H4 (cell line): ENCODE data around the gene PAK1IP1. TPM values are rescaled to one million over a fixed set of nuclear protein-coding genes. Genes with fewer than 3 reads are reported as not detected.
A peak's percentile ranks its signal among the peaks of the same experiment; 100 is the strongest.
"Not testable (repeated sequence)": the region's sequence is repeated elsewhere in the genome, so short reads cannot be mapped to it uniquely, and the experiment has no call there.

Experiments used
- DNase-seq: peaks from one replicate; pipeline ENCODE4 v3.0.0-alpha.2; 2015; ENCODE audit warnings: low spot score
- total RNA-seq: library from RNA; depleted of rRNA; stranded (reverse); fragments of >200 nt; shearing (Covaris generic); gene quantifications from 2 replicates; pipeline ENCODE4 v1.2.3, GENCODE V29; 2014; rRNA removed

The PAK1IP1 gene
- 26.4 and 33.2 TPM in 2 replicates for total RNA-seq

GRCh38 chr6:10694302-10695085 lies at the start of gene PAK1IP1, which contains the start of gene C6orf52:
Gene PAK1IP1, plus strand, starts transcription at chr6:10694972. Its CDS starts 14 bp downstream, at chr6:10694986.
Gene C6orf52, minus strand, starts transcription at chr6:10694616. Its CDS starts 7,066 bp downstream, at chr6:10687550.
- peak; percentile 90 for DNase-seq

GRCh38 chr6:10655508-10656055 lies 39.2 kb upstream of the PAK1IP1 start:
- no peak for DNase-seq

GRCh38 chr6:10658910-10659698 lies 35.7 kb upstream of the PAK1IP1 start:
- no peak for DNase-seq

- DNase-seq, result no peak
These were observed 34.9 kb upstream of the PAK1IP1 start for GRCh38 chr6:10659699-10660348.

- DNase-seq, result not testable (repeated sequence)
These were observed 34.2 kb upstream of the PAK1IP1 start for GRCh38 chr6:10660431-10661191.

GRCh38 chr6:10662207-10662606 lies 32.6 kb upstream of the PAK1IP1 start:
- DNase-seq, result no peak

GRCh38 chr6:10662742-10663141 lies 32.0 kb upstream of the PAK1IP1 start:
- no peak for DNase-seq

- DNase-seq, result not testable (repeated sequence)
These were observed 29.2 kb upstream of the PAK1IP1 start for GRCh38 chr6:10665595-10665994.

GRCh38 chr6:10668126-10668917 lies 26.4 kb upstream of the PAK1IP1 start:
- no peak for DNase-seq

- DNase-seq, result no peak
These were observed 18.4 kb upstream of the PAK1IP1 start for GRCh38 chr6:10676403-10676802.

- DNase-seq, result no peak
These were observed 16.3 kb upstream of the PAK1IP1 start for GRCh38 chr6:10678456-10678855.

GRCh38 chr6:10681795-10682194 lies 13.0 kb upstream of the PAK1IP1 start:
- no peak for DNase-seq

GRCh38 chr6:10682355-10682988 lies 12.3 kb upstream of the PAK1IP1 start:
- DNase-seq, result no peak

GRCh38 chr6:10684618-10685017 lies 10.2 kb upstream of the PAK1IP1 start:
- DNase-seq, result no peak

- DNase-seq, result no peak
These were observed 9.5 kb upstream of the PAK1IP1 start for GRCh38 chr6:10685092-10685915.

- DNase-seq, result no peak
These were observed 7.9 kb upstream of the PAK1IP1 start for GRCh38 chr6:10686901-10687300.

GRCh38 chr6:10687582-10687981 lies 7.2 kb upstream of the PAK1IP1 start:
- DNase-seq, result no peak

- DNase-seq, result no peak
These were observed 3.9 kb upstream of the PAK1IP1 start for GRCh38 chr6:10690651-10691445.
